GM12864 (cell line): ENCODE results near the gene CASKIN2.
A peak's percentile ranks its signal among the peaks of the same experiment; 100 is the strongest.

Experiments
- DNase-seq: peaks from one replicate; pipeline ENCODE4 v3.0.0-alpha.2; 2011; ENCODE audit warnings: low read depth
- H3K4me3 ChIP-seq: 2 replicates; pipeline ENCODE4 v1.5.1; 2011; ENCODE audit warnings: mild to moderate bottlenecking, low read depth, low read length, control low read depth
- CTCF ChIP-seq: IDR thresholded peaks from 2 replicates; pipeline ENCODE4 v1.5.1; 2011; ENCODE audit warnings: low read depth, mild to moderate bottlenecking, moderate library complexity, low read length, control low read depth, inconsistent platforms; ENCODE audit errors: missing control alignments

CASKIN2 gene

GRCh38 chr17:75518201-75518600 lies 2.9 kb upstream of the CASKIN2 start:
- TF ChIP-seq CTCF: no peak
- no peak overlapping the region for H3K4me3 ChIP-seq
- peak; percentile 44 for DNase-seq

GRCh38 chr17:75517297-75517865 lies 2.0 kb upstream of the CASKIN2 start:
- TF ChIP-seq CTCF: peak; percentile 36
- DNase-seq: no peak
- H3K4me3 ChIP-seq: peak overlapping the region; percentile 88

GRCh38 chr17:75516619-75517296 lies 1.4 kb upstream of the CASKIN2 start:
- DNase-seq: no peak
- TF ChIP-seq CTCF: no peak
- peak overlapping the region; percentile 88 for H3K4me3 ChIP-seq

- TF ChIP-seq CTCF: no peak
- DNase-seq: peak; percentile 49
- H3K4me3 ChIP-seq: peak within 1 kb of the TSS; percentile 88
These were observed 900 bp upstream of the CASKIN2 start, which contains the start of gene TSEN54 for GRCh38 chr17:75516255-75516618. TSEN54 (plus strand) TSS chr17:75516528; CDS start chr17:75516561, 33 bp downstream.

- no peak for DNase-seq
- H3K4me3 ChIP-seq: peak overlapping the region; percentile 88
- no peak for TF ChIP-seq CTCF
These were observed 330 bp downstream of the CASKIN2 start for GRCh38 chr17:75514919-75515495.

GRCh38 chr17:75514299-75514918 lies 928 bp downstream of the CASKIN2 start:
- no peak overlapping the region for H3K4me3 ChIP-seq
- no peak for DNase-seq

More at GRCh38 chr17:75514299-75514918, 928 bp downstream of the CASKIN2 start:
- no peak for TF ChIP-seq CTCF
